Activated effector memory CD4-positive, alpha-beta T cell treated with Interleukin-2 at 50 U/mL for 16 hours (primary cell): Measurements from ENCODE around the gene GLCE.

ENCODE experiments used
- DNase-seq: peaks from one replicate; pipeline ENCODE4 v3.0.0-alpha.2; 2020

The GLCE gene

DNA sequence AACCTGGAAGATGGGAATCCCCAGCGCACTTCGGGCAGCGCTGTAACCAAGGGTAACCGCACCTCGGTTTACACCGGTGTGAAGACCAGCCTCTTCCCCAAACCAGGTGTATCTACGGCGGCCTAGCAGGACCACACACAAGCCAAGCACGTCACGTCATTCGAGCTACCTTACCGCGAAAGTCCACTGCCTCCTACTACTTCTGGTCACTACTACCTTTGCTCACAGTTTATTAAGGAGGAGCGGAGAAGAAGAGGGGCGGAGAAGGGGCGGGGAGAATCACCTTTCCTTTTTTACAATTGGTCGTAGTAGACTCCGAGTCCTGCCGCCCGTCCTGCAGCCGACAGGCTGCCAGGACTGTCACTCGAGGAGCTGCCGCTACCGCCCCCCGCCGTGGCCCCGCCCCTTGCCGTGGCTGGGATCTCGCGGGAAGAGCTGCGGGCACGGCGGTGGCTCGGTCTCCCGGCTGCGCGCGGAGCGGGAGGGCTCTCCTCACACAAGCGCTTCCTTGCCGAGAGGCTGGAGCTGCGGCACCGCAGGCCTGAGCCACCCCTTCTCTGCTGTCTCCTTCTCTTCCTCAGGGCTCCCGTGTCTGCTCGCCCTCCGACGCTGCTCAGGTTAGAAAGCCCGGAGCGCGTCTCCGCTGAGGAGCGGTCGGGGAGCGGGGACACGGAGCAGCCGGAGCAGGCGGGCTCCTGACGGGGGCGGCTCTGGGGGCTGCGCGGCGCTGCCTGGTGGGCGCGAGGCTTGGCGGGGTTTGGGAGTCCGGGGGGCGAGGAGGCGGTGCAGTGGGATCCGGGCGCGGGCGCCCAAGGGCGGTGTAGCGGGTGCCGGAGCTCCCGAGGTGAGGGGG lies at the start of gene GLCE:
Gene GLCE (plus strand): TSS at position 495 of the 853 bp plus-strand sequence. CDS start 95,172 bp downstream, outside the sequence.
- DNase-seq = peak; percentile 90

- DNase-seq = no peak
Observed at GRCh38 chr15:69114331-69114928, 46.0 kb upstream of the GLCE start.

DNA sequence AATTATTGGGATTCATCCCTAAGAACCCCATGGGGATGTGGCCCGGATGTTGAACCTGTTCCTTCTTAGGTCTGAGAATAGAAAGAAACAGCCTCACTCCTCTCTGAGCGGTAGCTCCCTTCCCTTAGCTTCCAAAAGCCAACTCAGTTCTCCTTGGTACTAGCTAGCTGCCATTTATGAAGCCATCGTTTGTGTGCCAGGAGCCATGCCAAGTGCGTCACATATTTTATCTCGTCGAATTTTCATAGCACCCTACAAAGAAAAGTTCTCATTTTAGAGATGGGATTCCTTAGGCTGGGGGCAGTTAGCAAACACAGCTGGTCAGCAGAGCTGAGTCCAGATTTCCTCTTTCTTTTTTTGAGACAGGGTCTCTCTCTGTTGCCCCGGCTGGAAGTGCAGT lies 45.4 kb upstream of the GLCE start:
- DNase-seq = no peak

DNA sequence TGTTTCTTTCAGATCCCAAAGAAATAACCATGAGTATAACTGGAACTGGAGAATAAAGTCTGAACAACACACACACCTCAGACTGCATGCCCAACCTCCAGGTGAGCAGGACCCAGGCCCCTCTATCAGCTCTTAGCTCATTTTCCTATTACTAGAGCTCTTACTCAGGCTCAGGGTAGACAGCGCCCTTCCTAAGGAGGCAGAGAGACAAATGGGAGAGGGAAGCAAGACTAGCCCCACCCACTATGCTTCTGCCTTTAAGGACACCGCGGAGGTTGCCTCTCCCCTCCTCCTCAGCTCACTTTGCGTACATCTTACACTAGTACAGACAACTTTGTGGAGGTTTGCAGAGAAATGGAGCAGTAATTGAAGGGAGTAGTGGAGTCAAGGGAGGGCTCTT lies 44.0 kb upstream of the GLCE start:
- DNase-seq = no peak

DNA sequence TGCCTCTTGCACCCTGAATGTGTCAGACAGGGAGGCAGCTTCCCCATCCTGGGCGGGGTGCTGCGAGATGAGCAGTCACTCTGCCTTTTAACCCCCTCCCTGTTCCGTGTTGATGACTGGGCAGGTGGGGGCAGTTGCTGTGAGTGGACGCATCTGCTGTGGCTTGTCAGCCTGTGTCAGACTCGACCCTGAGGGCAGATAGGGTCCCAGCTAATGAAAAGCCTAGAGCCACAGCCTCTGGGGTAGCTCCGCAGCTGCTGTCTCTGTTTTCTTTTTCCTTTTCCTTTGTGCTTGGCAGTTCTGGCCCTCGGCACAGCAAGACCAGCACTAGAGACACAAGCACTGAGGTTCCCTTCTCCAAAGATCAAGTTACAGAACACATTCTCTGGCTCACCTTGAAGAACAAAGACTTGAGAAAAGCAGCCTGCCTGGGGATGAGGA lies 43.0 kb upstream of the GLCE start:
- no peak for DNase-seq

GRCh38 chr15:69118089-69118488 lies 42.3 kb upstream of the GLCE start:
- DNase-seq = no peak

GRCh38 chr15:69119001-69119400 lies 41.4 kb upstream of the GLCE start:
- DNase-seq = no peak

DNA sequence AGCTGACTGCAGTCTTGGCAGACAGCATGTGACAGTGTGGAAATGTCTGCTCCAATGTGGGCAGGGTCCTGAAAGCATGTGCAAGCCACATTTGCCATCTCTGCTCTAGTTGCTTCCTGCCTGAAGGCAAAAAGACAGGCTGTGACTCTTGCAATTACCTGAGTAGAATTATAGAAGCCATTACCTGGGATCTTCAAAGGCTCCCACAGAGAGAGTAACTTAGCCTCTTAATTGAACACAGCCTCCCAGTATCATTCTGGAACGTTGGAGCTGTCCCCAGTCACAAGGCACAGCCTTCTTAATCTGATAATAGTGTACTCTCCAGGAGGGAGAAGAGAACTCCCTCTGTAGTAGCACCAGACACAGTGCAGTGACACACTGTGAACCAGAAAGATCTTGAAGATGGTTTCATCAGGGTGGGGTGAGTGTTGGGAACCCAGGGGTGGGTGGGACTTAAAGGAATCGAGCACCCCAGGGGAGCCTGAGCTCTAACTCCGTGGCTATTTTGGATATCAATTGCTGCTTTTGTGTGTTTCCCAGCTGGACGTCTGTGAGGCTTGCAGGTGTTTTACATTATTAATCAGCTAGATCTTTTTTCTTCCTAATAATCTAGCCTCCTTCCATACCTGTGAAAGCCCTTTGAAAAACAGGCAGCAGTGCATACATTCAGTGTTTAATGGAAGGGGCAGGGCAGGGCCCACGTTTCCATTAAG lies 40.6 kb upstream of the GLCE start:
- no peak for DNase-seq

DNA sequence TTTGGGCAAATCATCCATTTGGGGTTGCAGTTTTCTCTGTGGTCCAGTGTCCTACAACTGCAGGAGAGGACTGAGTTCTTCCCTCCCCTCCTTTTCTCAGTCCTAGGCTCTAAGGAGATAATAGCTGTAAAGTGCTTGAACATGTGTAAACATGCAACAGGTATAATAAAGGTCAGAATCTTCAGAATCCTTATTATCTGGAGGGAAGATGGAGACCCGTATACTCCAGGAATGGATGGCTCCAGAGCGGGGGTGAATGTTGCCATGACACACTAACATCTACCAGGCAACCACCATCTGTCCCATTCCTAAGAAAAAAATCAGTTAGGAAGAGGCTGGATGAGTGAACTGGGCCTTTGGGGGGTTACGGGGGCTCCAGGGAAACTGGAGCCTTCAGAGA lies 39.7 kb upstream of the GLCE start:
- no peak for DNase-seq

DNA sequence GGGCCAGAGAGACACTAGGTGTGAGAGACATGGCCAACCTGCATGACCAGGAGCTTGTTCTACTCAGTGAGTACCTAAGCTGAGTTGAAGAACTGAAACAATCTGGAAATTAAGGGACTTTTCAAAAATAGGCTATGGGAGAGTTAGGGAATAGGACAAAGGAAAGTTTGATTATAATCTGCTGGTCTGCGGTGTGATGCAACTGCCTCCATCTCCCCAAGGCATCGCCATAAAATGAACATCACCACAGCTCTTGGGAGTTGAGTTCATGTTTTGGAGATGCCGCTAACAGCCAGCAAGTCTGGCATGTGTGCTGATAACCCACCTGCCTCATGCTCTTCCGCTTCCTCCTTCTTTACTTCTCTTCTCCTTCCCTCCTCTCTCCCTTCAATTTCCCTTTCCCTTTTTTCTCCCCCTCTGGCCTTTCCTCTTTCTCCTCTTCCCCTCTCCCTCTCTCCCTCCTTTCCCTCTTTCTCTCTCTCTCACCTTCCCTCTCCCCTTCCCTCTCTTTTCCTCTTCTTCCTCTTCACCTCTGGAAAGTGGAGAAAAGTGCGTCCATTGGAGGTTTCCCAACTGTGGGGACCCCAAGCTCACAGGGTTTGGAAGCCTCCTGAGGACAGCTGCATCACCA lies 39.1 kb upstream of the GLCE start:
- no peak for DNase-seq

- no peak for DNase-seq
Observed at GRCh38 chr15:69125236-69125635, 35.2 kb upstream of the GLCE start.

GRCh38 chr15:69126054-69126469 lies 34.4 kb upstream of the GLCE start:
- DNase-seq = no peak

DNA sequence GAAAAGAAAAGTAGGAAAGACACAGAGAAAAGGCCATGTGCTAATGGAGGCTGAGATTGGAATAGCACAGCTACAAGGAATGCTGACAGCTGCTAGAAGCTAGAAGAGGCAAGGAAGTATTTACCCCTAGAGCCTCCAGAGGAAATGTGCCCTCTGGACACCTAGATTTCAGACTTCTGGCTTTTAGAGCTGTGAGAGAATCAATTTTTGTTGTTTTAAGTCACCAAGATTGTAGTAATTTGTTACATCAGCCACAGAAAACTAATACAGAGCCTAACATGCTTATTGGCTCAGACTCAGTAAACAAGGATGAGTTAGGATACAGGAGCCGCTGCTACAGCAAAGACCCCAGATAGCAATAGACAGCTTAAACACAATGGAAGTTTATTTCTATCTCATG lies 33.1 kb upstream of the GLCE start:
- no peak for DNase-seq

DNA sequence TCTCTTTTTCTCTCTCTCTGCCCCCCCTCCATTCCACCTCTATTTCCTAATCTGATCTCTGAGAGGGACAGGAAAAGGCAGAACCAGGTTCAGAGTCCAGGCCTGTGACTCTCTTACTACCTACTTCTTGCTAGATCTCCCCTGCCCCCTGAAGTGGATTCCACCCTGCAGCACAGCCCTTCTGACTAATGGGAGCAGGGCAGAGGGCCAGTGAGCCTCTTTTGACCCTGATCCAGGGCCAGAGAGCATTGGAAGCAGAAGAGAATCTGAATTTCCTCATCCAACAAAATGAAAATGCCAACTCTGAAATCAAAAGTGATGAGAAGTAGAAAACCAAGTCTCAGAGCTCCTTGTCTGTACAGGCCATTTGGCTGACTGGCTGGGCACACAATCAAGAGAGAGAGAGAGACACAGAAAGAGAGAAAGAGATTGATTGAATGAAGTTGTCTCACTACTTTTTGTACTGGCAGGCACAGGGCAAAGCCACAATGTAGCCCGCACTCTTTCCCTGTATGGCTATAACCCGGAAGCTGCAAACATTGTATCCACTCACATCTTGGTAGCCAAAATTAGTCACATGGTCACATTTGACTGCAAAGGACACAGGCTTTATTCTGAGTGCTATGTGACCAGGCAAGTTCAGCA lies 31.6 kb upstream of the GLCE start:
- DNase-seq = no peak

GRCh38 chr15:69131362-69132220 lies 28.8 kb upstream of the GLCE start:
- DNase-seq = no peak

- DNase-seq = no peak
Observed at GRCh38 chr15:69132430-69132829, 28.0 kb upstream of the GLCE start.

DNA sequence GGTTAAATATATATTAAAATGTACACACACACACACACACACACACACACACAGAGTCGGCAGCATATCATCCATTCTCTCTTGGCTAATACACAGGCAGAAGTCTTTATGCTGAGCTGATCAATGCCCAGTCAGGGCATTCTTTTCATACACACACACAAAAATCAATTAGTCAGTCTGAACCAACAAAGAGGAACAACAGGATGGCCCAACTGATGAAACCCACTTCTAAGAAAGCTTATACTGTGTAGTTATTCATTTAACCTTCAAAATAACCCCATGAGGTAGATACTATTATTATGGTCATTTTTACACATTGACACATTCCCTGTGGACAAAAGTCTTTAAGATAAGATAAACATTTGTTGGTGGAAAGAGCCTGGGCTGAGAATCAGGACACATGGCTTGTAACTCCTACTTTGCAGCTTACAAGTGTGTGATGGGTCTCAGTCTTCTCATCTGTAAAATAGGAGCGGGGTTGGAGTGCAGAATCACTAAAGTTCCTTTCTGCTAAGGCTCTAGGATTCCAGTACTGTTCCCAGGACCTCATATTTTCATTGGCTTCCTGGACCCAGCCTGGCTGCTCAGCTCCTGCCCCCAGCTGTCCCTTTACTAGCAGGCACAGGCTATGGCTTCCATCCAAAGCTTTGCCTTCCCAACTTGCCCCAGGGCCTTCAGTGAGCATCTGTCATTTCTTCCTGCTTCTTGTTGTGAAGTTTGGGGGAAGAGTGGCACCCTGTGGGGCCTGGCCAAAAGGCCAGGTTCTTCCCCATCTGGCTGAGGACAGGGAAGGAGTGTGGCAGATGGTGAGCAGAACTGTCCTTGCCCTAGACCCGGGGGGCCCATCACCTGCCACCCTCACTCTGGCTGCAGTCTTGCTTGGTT lies 27.2 kb upstream of the GLCE start:
- no peak for DNase-seq

DNA sequence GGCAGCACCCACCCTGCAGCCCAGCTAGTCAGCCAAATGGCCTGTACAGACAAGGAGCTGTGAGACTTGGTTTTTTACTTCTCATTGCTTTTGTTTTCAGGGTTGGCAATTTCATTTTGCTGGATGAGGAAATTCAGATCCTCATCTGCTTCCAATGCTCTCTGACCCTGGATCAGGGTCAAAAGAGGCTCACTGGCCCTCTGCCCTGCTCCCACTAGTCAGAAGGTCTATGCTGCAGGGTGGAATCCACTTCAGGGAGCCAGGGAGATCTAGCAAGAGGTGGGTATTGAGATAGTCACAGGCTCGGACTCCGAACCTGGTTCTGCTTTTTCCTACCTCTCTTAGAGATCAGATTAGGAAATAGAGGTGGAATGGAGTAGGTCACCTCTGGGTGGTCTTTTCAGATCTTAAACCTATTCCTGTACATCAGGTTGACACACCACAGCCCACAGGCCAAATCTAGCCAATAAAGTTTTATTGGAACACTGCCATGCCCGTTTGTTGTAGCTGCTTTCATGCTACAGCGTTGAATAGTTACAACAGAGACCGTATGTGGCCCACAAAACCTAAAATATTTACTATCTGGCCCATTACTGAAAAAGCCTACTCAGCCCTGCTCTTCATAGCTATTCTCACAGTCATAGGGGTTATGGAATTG lies 26.4 kb upstream of the GLCE start:
- DNase-seq = no peak

DNA sequence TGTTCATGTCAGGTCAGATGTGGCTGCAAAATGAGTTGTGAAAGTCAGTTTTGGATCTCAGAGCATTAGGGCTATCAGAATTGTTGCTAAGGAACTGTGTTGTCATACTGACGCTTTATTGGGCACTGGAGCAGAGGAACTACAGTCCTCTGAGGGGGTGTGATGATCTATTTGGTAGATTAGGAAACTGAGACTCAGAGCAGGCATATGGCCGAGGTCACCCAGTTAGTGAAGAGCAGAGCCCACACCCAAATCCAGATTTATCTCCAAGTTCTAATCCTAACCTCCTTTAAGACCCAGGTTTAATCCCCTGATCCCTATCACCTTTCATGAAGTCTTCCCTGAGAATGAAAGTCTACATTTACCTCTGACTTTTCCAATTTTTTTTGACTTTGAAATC lies 25.6 kb upstream of the GLCE start:
- no peak for DNase-seq

- no peak for DNase-seq
Observed at GRCh38 chr15:69135499-69135898, 24.9 kb upstream of the GLCE start.
